Fibroblast of lung (primary cell): ENCODE results near the gene SERINC4.
"Not testable (repeated sequence)": the region's sequence is repeated elsewhere in the genome, so short reads cannot be mapped to it uniquely, and the experiment has no call there.

Source experiments
- CTCF ChIP-seq, 2 donors: IDR thresholded peaks in 1 of 2; conservative IDR thresholded peaks in 1 of 2; 1 replicate in 1 of 2; 2 replicates in 1 of 2; pipeline ENCODE4 v1.5.1; 2011 to 2012; ENCODE audit warnings: low read length in 2 of 2, control low read depth in 1 of 2, inconsistent platforms in 1 of 2, low read depth in 1 of 2, mild to moderate bottlenecking in 1 of 2
- EZH2 ChIP-seq: IDR thresholded peaks from 2 replicates; pipeline ENCODE4 v1.5.1; 2012; ENCODE audit warnings: low read length, control low read depth, mild to moderate bottlenecking; ENCODE audit errors: missing control alignments

DNA sequence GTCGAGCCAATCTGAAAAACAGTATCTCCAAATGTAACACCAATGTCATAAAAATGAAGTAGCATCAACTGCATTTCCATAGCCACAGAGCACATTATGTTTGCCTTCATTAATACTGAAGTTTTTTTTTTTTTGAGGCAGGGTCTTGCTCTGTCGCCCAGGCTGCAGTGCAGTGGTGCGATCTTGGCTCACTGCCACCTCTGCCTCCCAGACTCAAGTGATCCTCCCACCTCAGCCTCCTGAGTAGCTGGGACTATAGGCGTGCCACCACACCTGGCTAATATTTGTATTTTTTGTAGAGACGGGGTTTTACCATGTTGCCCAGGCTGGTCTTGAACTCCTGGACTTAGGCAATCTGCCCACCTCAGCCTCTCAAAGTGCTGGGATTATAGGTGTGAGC lies 15.0 kb upstream of the SERINC4 start:
- not testable (repeated sequence) for TF ChIP-seq CTCF (conservative IDR thresholded peaks at IDR 0.05 in 1 of 2, IDR thresholded peaks at IDR 0.05 in 1 of 2; ENCODE audit: low read depth in 1 of 2, low read length in 2 of 2); EZH2
